Kidney glomerular epithelial cell (primary cell): ENCODE measurements around the gene PSEN2.
"Not testable (repeated sequence)": the region's sequence is repeated elsewhere in the genome, so short reads cannot be mapped to it uniquely, and the experiment has no call there.

Experiments used
- DNase-seq: peaks from one replicate; lab custom pipeline; 2025; lab: John Stamatoyannopoulos, UW

Gene PSEN2

DNA sequence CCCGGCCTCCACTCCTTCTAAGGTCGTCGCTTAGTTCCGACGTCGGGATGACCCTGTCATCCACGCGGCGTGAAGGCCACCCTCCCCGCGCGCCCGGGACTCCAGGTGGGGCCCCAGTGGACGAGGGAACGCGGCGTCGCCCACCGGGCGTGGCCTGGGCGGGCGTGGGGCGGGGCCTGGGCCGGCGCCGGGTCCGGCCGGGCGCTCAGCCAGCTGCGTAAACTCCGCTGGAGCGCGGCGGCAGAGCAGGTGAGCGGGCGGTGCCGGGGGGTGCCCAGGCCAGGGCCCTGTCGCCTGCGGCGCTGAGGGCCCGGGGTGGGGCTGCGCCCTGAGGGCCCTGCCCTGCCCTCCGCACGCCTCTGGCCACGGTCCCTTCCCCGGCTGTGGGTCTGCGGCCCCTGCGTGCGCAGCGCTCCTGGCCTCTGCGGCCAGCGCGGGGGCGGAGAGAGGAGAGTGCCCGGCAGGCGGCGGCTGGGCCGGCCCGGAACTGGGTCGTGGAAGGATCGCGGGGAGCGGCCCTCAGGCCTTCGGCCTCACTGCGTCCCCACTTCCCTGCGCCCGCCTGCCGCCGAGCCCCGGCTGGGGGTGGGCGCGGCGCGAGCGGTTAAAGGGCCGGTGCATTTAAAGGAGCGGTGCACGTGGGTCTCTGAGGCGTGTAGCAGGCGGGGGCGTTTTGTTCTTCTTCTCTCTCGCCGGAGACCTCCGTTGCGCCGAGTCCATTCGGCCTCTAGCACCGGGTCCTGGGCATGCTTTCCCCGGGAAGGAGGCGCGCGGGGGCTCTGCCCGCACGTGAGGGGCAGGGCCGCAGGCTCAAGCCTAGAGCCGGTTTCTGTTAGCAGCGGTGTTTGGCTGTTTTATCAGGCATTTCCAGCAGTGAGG lies at the start of gene PSEN2:
PSEN2 (plus strand) TSS at position 216 of the 879 bp plus-strand sequence. CDS start 11,292 bp downstream, outside the sequence.
- peak; percentile 63 for DNase-seq

DNA sequence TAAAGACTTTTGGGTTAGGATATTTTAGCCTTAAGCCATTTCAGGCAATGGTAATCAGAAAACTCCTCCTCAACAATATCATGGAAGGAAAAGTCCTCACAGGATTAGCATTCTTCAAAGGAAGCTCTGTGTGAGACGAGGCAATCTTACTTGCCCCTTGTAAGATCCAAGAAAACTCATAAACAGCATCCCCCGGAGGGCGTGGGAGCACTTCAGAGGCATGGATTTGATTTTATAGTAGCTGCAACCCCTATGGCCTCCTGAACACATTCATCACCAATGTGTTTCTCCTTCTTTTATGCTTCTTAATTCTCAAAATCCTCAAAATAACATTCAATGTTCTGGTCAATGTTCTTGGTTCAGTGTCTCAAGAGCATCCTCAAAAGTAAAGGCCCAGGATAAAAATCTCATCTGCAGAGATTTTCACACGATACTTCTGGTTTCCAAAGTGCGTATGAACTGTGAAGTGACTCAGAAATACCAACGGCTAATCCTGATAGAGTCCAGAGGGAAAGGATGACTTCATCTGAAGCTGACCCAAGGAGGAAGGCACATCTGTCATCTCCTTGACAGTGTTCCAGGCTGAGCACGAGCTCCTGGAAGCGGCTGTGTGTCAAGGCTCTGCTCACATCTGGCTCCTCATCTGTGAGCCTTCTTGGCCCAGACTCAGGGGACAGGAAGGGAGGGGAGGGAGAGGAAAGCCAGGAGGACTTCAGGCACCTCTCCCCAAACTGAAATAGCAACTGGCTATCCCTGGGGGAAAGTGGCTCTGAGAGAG lies 49.3 kb upstream of the PSEN2 start:
- DNase-seq: peak; percentile 89

- DNase-seq: no peak
These were observed 48.7 kb upstream of the PSEN2 start for GRCh38 chr1:226821719-226822085.

DNA sequence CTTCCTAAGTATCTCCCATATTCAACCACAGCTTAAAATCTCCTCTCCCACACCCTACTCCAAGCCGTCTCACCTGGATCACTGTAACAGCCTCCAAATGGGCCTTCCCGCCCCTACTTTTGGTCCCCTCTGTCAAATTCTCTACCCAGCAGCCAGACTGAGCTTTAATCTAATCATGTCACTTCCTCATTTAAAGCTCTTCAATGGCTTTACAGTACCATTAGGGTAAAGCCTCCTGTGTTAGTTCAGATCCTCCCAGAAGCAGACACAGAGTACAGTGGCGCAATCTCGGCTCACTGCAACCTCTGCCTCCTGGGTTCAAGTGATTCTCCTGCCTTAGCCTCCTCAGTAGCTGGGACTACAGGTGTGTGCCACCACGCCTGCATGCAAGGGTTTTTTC lies 46.8 kb upstream of the PSEN2 start:
- no peak for DNase-seq

DNA sequence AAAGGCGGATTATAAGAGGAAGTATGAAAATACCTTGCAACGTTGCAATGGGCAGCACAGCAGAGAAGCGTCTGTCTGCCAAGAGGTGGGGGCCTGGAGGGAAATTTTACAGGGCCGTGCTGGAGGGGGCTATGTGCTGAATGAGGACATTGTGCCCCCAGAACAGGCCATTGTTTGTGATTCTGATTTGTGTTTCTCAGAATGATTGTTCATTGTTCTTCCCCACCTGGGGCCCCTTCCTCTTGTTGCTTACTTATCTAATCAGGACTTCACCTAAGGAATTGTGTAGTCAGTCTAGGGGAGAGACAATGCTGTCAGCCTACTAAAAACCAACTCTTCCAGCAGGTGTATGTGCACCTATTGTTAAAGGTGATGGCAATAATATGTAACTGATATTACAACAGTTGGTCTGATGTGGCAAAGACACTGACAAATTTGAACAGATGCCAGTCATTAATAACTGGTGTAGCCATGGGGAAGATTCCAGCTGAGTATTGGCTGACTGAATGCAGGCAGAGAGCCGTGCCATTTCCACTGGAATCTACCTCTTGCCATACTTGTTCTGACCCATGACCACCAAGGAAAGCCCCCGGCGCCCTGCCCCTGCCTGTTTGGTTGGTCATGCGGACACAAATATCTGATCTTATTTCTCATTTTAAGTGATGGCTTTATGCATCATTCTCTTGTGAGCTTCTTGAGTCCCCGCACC lies 45.2 kb upstream of the PSEN2 start:
- DNase-seq: no peak

DNA sequence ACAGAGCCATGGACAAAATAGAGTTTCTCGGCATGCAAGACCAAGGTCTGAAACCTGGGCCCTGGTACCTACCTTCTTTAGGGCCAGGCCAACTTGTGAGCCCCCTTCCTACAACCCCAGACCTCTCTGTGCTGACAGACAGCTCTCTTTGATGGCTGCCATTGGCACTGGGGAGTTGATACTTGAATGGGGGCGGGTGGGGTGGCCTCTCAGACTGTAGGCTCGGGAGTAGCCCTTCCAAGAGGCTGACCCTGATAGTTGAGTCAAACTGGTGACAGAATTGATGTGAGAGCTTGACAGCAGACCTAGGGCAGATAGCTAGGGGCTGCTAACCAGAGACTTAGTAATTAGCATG lies 44.7 kb upstream of the PSEN2 start:
- no peak for DNase-seq

DNA sequence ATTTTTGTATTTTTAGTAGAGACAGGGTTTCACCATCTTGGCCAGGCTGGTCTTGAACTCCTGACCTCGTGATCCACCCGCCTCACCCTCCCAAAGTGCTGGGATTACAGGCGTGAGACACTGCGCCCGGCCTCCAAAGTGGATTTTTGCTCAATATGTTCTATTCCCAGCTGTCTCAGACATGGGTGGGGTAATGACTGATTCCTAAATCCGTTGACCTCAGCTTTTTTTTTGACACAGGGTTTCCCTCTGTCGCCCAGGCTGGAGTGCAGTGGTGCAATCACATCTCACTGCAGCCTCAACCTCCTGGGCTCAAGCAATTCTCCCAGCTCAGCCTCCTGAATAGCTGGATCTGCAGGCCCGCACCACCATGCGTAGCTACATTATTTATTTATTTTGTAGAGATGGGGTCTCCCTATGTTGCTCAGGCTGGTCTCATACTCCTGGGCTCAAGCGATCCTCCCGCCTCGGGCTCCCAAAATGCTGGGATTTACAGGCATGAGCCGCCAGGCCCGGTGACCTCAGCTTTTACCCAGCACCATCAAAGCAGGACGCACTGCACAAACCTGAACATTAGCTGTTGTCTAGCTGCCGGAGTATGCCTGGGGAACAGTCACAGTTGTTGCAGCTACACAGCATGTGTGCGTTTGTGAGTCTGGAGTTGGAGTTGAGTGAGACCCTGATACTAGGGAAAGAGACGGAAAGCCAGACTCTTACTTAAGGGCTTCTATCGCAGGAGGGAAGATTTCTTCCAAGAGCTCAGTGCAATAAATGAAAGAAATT lies 43.7 kb upstream of the PSEN2 start:
- DNase-seq: no peak

- DNase-seq: no peak
These were observed 43.0 kb upstream of the PSEN2 start for GRCh38 chr1:226827458-226827857.

DNA sequence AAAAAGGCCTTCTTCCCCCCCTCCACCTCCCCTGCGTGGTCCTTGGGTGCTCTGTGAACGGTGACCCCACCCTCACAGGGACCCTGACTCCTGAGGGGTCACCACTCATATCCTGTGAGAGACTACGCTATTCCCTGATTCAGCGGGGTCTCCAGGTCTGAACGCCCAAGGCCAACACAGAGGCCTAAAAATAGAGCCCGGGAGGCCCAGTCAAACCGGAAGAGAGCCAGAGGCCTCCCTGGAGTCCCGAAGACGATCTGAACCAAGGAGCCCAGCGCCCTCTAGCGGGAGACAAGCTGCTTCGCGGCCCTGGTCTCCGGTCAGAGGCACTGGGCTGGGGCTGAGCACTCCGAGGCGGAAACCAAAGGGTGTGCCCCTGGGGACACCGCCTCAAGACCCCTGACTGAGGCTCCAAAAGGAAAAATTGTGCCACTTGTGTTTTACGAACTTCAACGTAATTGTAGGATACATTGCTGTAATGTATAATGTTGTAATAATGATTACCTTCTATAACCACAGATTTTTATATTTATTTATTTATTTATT lies 42.4 kb upstream of the PSEN2 start:
- DNase-seq: peak; percentile 84

DNA sequence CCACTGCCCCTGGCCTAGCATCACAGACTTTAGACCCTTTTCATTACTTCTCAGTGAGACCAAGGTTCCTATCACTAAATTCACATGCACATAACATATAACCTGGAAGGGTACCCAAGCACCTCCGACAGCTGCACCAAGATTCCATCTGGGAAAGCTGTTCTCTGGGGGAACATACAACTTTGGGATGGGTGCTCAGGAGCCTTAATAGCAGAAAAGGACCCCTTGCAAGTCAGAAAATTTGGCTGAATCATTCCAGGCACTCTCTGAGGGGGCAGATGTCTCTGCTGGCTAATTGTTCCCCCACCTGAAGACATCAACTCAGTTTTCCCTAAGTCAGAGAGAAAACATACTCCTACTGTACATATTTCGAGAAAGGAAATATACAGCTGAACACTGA lies 41.3 kb upstream of the PSEN2 start:
- no peak for DNase-seq

- no peak for DNase-seq
These were observed 38.5 kb upstream of the PSEN2 start for GRCh38 chr1:226831953-226832352.

GRCh38 chr1:226832613-226833012 lies 37.8 kb upstream of the PSEN2 start:
- no peak for DNase-seq

DNA sequence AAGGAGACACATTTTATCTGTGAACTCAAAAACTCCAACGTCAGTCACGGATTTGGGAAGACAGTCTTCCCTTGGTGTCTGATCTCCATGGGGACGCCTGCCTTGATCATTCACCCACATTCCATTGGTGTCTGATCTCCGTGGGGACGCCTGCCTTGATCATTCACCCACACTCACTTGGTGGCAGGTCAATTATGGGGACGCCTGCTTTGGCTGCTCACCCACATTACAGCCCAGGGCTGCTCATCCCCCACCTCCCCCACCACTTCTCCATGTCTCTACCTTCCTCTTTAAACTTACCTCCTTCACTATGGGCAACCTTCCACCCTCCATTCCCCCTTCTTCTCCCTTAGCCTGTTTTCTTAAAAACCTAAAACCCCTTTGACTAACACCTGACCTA lies 36.2 kb upstream of the PSEN2 start:
- not testable (repeated sequence) for DNase-seq

GRCh38 chr1:226835396-226835795 lies 35.0 kb upstream of the PSEN2 start:
- DNase-seq: not testable (repeated sequence)

DNA sequence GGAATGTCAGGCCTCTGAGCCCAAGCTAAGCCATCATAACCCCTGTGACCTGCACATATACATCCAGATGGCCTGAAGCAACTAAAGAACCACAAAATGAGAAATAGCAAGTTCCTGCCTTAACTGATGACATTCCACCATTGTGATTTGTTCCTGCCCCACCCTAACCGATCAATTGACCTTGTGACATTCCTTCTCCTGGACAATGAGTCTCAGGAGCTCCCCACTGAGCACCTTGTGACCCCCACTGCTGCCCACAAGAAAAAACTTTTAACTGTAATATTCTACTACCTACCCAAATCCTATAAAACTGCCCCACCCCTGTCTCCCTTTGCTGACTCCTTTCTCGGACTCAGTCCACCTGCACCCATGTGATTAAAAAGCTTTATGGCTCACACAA lies 32.5 kb upstream of the PSEN2 start:
- not testable (repeated sequence) for DNase-seq

GRCh38 chr1:226838456-226838855 lies 32.0 kb upstream of the PSEN2 start:
- DNase-seq: no peak

- no peak for DNase-seq
These were observed 24.8 kb upstream of the PSEN2 start for GRCh38 chr1:226845624-226846023.

DNA sequence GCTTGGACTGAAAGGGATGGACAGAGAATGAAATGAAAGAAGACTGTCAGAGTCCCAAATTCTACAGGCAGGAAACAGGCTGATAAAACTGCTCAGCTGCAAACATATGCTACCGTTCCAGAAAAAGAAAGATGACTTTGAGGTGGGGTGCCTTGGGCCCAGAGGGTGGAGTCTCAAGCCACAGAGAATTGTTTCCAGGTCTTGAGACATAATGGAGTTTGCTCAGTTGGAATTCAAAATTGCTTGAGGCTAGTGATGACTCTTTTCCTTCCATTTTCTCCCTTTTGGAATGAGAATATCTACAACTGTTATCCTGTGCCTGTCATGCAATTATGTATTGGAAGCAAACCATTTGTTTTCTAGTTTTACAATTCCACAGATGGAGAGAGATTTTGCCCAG lies 23.6 kb upstream of the PSEN2 start:
- no peak for DNase-seq

GRCh38 chr1:226854548-226854947 lies 15.9 kb upstream of the PSEN2 start:
- not testable (repeated sequence) for DNase-seq

GRCh38 chr1:226862890-226863289 lies 7.5 kb upstream of the PSEN2 start:
- no peak for DNase-seq

DNA sequence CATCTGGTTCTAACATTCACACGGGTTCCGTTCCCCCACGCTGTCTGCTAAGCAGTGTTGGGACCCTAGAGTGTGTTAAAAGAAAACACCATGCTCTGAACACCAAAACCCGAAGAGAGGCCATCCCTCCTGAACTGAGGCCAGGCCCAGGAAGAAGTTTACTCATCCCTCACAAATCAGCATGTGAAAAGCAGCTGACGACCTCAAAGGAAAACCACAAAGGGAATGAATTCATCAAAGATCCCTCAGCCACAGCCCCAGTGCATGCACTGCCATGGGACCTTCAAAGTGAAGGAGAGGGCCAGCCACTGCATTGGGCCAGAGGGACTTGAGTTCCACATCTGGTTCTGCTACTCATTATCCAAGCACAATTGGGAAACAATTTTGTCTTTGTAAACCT lies 7.0 kb upstream of the PSEN2 start:
- peak; percentile 25 for DNase-seq

- no peak for DNase-seq
These were observed 6.1 kb upstream of the PSEN2 start for GRCh38 chr1:226864311-226864710.
